HG02840 (cell line): ENCODE data around the gene CTNNBIP1.

Source experiments
- ATAC-seq: cut with Tn5 transposase; IDR thresholded peaks from one replicate; pipeline ENCODE4 v1.9.1; 2021; ENCODE audit warnings: mild to moderate bottlenecking, moderate library complexity, moderate number of reproducible peaks; ENCODE audit not compliant: unreplicated experiment, low FRiP score

Gene CTNNBIP1

GRCh38 chr1:9859281-9860014 is 50.6 kb downstream of the CTNNBIP1 start:
- ATAC-seq = no peak

GRCh38 chr1:9858293-9859035 is 51.6 kb downstream of the CTNNBIP1 start:
- no peak for ATAC-seq

DNA sequence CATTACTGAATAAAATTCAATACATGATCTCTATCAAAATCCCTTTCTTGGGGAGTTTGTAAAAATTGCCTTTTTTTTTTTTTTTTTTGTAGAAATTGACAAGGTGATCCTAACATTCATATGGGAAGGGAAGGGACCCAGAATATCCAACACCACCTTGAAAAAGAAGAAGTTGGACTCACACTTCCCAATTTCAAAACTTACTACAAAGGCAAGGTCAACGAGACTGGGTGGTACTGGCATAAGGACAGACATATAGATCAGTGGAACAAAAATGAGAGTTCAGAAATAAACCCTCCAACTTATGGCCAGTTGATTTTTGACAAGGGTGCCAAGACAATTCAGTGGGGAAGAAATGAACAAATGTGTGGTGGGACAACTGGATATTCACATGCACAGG is 54.9 kb downstream of the CTNNBIP1 start:
- ATAC-seq = no peak

GRCh38 chr1:9853249-9853595 is 56.8 kb downstream of the CTNNBIP1 start:
- ATAC-seq = no peak

GRCh38 chr1:9852410-9853248 is 57.4 kb downstream of the CTNNBIP1 start:
- ATAC-seq = no peak

GRCh38 chr1:9852004-9852403 is 58.1 kb downstream of the CTNNBIP1 start:
- ATAC-seq = no peak

- ATAC-seq = no peak
Observed at GRCh38 chr1:9850442-9851162, 59.5 kb downstream of the CTNNBIP1 start.

DNA sequence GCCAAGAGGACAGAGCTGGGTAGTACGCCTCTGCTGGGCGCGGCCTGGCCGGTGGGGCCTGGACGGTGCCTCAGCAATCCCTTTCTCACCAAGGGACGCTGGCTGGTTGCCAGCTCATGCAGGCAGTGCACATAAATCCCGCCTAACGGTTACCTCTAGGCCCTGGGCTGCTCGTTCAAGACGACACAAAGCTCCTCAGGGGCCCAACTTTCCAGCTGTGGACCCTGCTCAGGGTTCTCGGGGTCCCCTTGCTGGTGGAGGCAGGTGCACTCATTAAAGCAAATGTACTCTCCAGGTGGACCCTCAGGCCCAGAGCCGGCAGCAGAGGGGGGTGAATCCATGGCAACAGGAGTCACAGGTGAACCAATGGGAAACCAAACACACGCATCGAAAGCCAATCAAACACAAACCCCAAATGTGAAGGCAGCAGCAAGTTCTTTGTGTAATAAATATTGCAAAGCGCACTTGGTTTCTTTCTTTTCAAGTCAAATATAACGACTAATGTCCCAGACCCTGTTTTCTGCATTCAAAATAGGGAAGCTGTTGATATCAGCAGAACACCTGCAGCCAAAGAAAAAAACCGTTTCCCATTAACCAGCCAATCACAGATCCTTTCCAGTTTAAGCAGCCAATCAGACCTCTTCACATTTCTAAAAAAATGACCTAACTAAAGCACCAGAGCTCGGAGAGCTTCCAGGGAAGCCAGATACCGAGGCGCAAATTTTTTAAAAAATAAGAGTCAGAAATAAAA is 60.2 kb downstream of the CTNNBIP1 start:
- no peak for ATAC-seq

- no peak for ATAC-seq
Observed at GRCh38 chr1:9848022-9848421, 62.0 kb downstream of the CTNNBIP1 start.

GRCh38 chr1:9847269-9847668 is 62.8 kb downstream of the CTNNBIP1 start:
- ATAC-seq = no peak

DNA sequence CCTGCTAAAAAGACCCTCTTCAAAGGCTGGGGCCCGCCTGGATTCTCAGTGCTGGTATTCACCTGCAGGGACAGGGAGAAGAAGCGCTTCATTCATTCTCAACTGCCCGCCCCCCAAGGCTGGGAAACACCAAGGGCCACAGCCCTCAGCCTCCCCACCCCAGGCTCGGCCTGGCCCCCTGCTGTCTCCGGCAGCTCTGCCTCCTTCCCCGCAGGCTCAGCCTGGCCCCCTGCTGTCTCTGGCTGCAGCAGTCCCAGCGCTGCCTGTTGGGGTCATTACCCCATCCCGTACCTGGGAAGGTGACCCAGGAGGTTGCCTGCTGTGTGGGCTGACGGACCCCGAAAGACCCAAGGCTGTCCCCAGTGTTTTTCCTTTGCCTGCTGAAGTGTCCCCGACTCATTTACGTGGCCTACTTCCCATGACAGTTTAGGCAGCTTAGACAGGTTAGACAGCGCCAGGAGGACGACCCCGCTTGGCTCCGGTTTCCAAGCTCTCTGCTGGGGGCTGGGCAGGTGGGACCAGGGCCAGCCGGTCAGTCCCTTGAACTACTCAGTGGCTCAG is 63.4 kb downstream of the CTNNBIP1 start:
- ATAC-seq = no peak

GRCh38 chr1:9845914-9846313 is 64.2 kb downstream of the CTNNBIP1 start:
- ATAC-seq = no peak

GRCh38 chr1:9844756-9845155 is 65.3 kb downstream of the CTNNBIP1 start:
- ATAC-seq = no peak

DNA sequence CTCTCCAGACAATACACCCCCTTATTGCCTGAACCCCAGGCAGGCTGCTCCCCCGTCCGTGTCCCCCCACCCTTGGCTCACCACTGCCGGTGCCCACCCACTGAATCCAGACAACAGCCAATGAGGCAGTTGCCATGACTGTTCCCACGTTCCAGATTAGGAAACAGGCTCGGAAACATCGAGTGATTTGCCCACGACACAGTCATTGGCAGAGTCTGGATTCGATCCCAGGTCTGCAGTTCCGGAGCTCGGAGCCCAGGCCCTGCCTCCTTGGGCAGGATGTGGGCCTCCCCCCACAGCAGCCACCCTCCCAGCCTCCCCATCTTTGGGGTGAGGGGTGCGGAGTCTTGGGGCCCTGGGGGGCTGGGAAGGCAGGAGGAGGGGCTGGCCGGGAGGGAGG is 66.0 kb downstream of the CTNNBIP1 start:
- ATAC-seq = no peak

GRCh38 chr1:9843576-9843945 is 66.5 kb downstream of the CTNNBIP1 start:
- no peak for ATAC-seq

GRCh38 chr1:9842781-9843575 is 67.1 kb downstream of the CTNNBIP1 start:
- ATAC-seq = no peak

DNA sequence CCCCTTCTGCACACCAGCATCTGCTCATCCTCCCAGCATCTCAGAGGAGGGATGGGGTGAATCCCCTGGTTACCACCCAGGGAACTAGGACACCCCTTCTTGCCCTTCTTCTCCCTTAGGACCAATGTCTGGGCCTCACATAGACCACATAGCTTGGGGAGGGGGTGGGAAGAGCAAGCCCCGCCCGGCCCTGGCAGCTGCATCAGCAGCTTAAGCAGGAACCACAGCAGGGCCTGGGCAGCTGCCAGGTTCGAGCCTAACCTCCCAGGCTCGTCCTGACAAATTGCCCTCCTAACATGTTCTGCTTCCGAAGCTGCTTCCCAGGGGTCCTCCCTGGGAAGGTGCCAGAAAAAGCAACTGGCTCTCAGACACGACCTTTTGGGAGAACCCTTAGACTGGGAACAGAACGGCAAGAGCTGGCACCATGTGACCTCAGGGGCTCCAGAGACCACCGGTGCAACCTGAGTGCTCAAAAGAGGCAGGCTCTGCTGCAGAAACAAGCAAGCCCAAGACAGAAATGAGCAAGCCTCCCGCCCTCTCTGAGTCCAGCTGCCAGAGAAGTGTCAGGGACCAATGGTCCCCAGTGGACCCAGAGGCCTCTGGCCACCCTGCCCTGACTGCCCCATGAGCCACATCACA is 67.9 kb downstream of the CTNNBIP1 start:
- no peak for ATAC-seq

- no peak for ATAC-seq
Observed at GRCh38 chr1:9841460-9841859, 68.6 kb downstream of the CTNNBIP1 start.
